K562 (cell line): ENCODE data around the gene TICAM1. TPM values are rescaled to one million over a fixed set of nuclear protein-coding genes. Genes with fewer than 3 reads are reported as not detected.

ENCODE experiments used
- ADNP ChIP-seq: fragments of 200-800 bp; sonication (Bioruptor generic); IDR thresholded peaks from 2 replicates; pipeline ENCODE4 v1.6.1; 2016; ENCODE audit warnings: missing genetic modification characterization, missing compliant biosample characterization
- ARID1B ChIP-seq: fragments of 450-650 bp; IDR thresholded peaks from 2 replicates; pipeline ENCODE4 v1.6.1; 2016; ENCODE audit warnings: antibody characterized with exemption, mild to moderate bottlenecking, inconsistent platforms
- FIP1L1 ChIP-seq: fragments of 200-400 bp; formaldehyde crosslinking; IDR thresholded peaks from 2 replicates; pipeline ENCODE4 v1.6.1; 2018; ENCODE audit warnings: mild to moderate bottlenecking, low read depth, low read length; ENCODE audit not compliant: poor library complexity, severe bottlenecking
- HBP1 ChIP-seq: fragments of 450-650 bp; formaldehyde crosslinking; IDR thresholded peaks from 2 replicates; pipeline ENCODE4 v1.4.0; 2022; ENCODE audit warnings: missing genetic modification characterization
- ID3 ChIP-seq, 2 experiments: fragments of 250-450 bp in 1 of 2; fragments of 450-650 bp in 1 of 2; sonication (Bioruptor Pico) in 1 of 2; IDR thresholded peaks; 2 replicates each; pipeline versions ENCODE4 v1.6.1 to v1.8.0; 2016 to 2021; ENCODE audit warnings: mild to moderate bottlenecking in 2 of 2, moderate library complexity in 2 of 2, missing compliant biosample characterization in 1 of 2, missing genetic modification characterization in 1 of 2
- KAT2B ChIP-seq: IDR thresholded peaks from one replicate; pipeline ENCODE4 v1.6.1; 2012; ENCODE audit warnings: low read depth, mild to moderate bottlenecking, control low read depth, inconsistent platforms, low read length, moderate library complexity
- KHSRP ChIP-seq: fragments of 450-650 bp; IDR thresholded peaks from 2 replicates; pipeline ENCODE4 v1.6.1; 2017
- MLLT1 ChIP-seq, 2 experiments: fragments of 450-650 bp; IDR thresholded peaks; 2 replicates each; pipeline ENCODE4 v1.6.1; 2016
- MTA3 ChIP-seq: fragments of 450-650 bp; formaldehyde crosslinking; IDR thresholded peaks from 2 replicates; pipeline ENCODE4 v1.6.1; 2017; ENCODE audit warnings: mild to moderate bottlenecking, borderline replicate concordance
- NCOA4 ChIP-seq: fragments of 450-650 bp; IDR thresholded peaks from 2 replicates; pipeline ENCODE4 v1.6.1; 2018; ENCODE audit warnings: mild to moderate bottlenecking; ENCODE audit not compliant: partially characterized antibody
- RBM14 ChIP-seq: fragments of 200-400 bp; formaldehyde crosslinking; IDR thresholded peaks from 2 replicates; pipeline ENCODE4 v1.6.1; 2018; ENCODE audit warnings: low read depth, mild to moderate bottlenecking, low read length, moderate library complexity, borderline replicate concordance; ENCODE audit not compliant: insufficient read depth
- RBM34 ChIP-seq: fragments of 200-400 bp; formaldehyde crosslinking; IDR thresholded peaks from 2 replicates; pipeline ENCODE4 v1.6.1; 2018; ENCODE audit warnings: low read length, borderline replicate concordance; ENCODE audit not compliant: insufficient read depth
- RBM39 ChIP-seq: fragments of 200-400 bp; formaldehyde crosslinking; optimal IDR thresholded peaks from 2 replicates; pipeline ENCODE3; 2018; ENCODE audit warnings: low read depth, low read length
- RHOXF2B ChIP-seq: fragments of 250-450 bp; sonication (Bioruptor Pico); conservative IDR thresholded peaks from 2 replicates; pipeline ENCODE4 v1.5.1; 2021
- SMARCA4 ChIP-seq: fragments of 450-650 bp; IDR thresholded peaks from 2 replicates; pipeline ENCODE4 v1.6.1; 2016
- VEZF1 ChIP-seq: fragments of 200-800 bp; sonication (Bioruptor generic); IDR thresholded peaks from 2 replicates; pipeline ENCODE4 v1.6.1; 2017; ENCODE audit warnings: missing genetic modification characterization, missing compliant biosample characterization
- WHSC1 ChIP-seq: IDR thresholded peaks from one replicate; pipeline ENCODE4 v1.6.1; 2012; ENCODE audit warnings: low read length, control low read depth, inconsistent platforms
- ZBTB5 ChIP-seq: fragments of 450-650 bp; IDR thresholded peaks from 2 replicates; pipeline ENCODE4 v1.6.1; 2017; ENCODE audit warnings: antibody characterized with exemption
- ZKSCAN8 ChIP-seq: fragments of 200-800 bp; sonication (Bioruptor generic); IDR thresholded peaks from 2 replicates; pipeline ENCODE4 v1.6.1; 2016; ENCODE audit warnings: missing genetic modification characterization, missing compliant biosample characterization
- ZNF140 ChIP-seq: fragments of 250-450 bp; sonication (Bioruptor Pico); IDR thresholded peaks from 2 replicates; pipeline ENCODE4 v1.8.0; 2021; ENCODE audit warnings: moderate library complexity, mild to moderate bottlenecking, inconsistent platforms
- ZNF551 ChIP-seq: fragments of 250-450 bp; sonication (Bioruptor Pico); IDR thresholded peaks from 2 replicates; pipeline ENCODE4 v1.5.0; 2021; ENCODE audit warnings: mild to moderate bottlenecking, moderate library complexity
- ZNF77 ChIP-seq: fragments of 250-450 bp; sonication (Bioruptor Pico); IDR thresholded peaks from 2 replicates; pipeline ENCODE4 v1.5.0; 2020
- polyA plus RNA-seq, 8 experiments: library from polyadenylated mRNA; depleted of rRNA in 4 of 8; stranded (reverse) in 5 of 8; unstranded in 3 of 8; fragments of >200 nt; fragmentation: Nextera tagmentation in 2 of 8; fragmentation: Illumina TruSeq in 1 of 8; extraction: Ambion mirVana in 2 of 8; extraction: Trizol in 1 of 8; gene quantifications; 2 replicates each; pipeline versions ENCODE4 v1.2.1 to v1.2.3, GENCODE V29; 2011 to 2014; ENCODE audit warnings: inconsistent platforms in 1 of 8, missing spikeins in 1 of 8
- total RNA-seq, 7 experiments: library from RNA; depleted of rRNA in 6 of 7; stranded (reverse); fragments of >200 nt in 6 of 7; fragmentation: Illumina TruSeq in 2 of 7; extraction: Trizol in 2 of 7; gene quantifications; 2 replicates each; pipeline versions ENCODE4 v1.2.1 to v1.2.3, GENCODE V29; 2011 to 2021; ENCODE audit warnings: low replicate concordance in 1 of 7

The TICAM1 gene
- total and polyA plus RNA-seq, 9 of the 15 experiments (the other 6 are each of a cell fraction or from before 2014, with no cell fraction given), result 0.07 to 11.6 (median 1.5) TPM

- TF ChIP-seq MTA3 (peak; percentile 90; the same call in 1 of the 2 replicates), ID3 (CRISPR knock-in tag; IDR thresholded peaks at IDR 0.05) (no peak), ID3 (tag; IDR thresholded peaks at IDR 0.05) (peak; percentile 41; the same call in 1 of the 2 replicates), ADNP (tag) (peak; percentile 93), VEZF1 (CRISPR knock-in tag) (peak; percentile 91), ARID1B (peak; percentile 74), NCOA4 (peak; percentile 19), WHSC1 (no peak), RBM14 (no peak), KHSRP (no peak), KAT2B (no peak), FIP1L1 (no peak), ZNF140 (CRISPR knock-in tag) (no peak), SMARCA4 (peak; percentile 78), ZNF551 (CRISPR knock-in tag) (no peak), ZKSCAN8 (no peak), RBM39 (no peak), RBM34 (no peak), ZBTB5 (no peak), HBP1 (no peak), ZNF77 (0 out of 2 replicates have a peak, but pooled peaks have one; percentile 26), RHOXF2B (CRISPR knock-in tag) (no peak), MLLT1 (IDR thresholded peaks at IDR 0.05) (peak in 1 of 2 experiments; percentile 88; a peak in 2 of 4 replicates)
Observed at GRCh38 chr19:4867534-4868285, 36.2 kb upstream of the TICAM1 start, which contains the start of gene PLIN3 (continued).
